DND-41 (cell line): ENCODE measurements around the gene ZNF205.

Source experiments
- ATAC-seq: fragments of 200-7000 bp; cut with Tn5 transposase; 3 replicates; pipeline ENCODE4 v1.9.1; 2021; ENCODE audit warnings: low read depth; ENCODE audit not compliant: insufficient read depth
- DNase-seq: peaks from one replicate; pipeline ENCODE4 v3.0.0-alpha.2; 2020
- H2AFZ ChIP-seq: 2 replicates; pipeline ENCODE4 v1.6.0; 2012; ENCODE audit warnings: low read depth, low read length
- H3K27ac ChIP-seq: 2 replicates; pipeline ENCODE4 v1.5.1; 2012; ENCODE audit warnings: low read length, inconsistent platforms
- H3K27me3 ChIP-seq: fragments of 200-600 bp; sonication (generic); 2 replicates; pipeline ENCODE4 v1.6.0; 2012; ENCODE audit warnings: low read length, mild to moderate bottlenecking, inconsistent platforms; ENCODE audit not compliant: insufficient read depth, poor library complexity
- H3K36me3 ChIP-seq: 2 replicates; pipeline ENCODE4 v1.5.1; 2012; ENCODE audit warnings: low read length, inconsistent platforms; ENCODE audit not compliant: insufficient read depth
- H3K4me1 ChIP-seq: 2 replicates; pipeline ENCODE4 v1.5.1; 2012; ENCODE audit warnings: mild to moderate bottlenecking, low read length; ENCODE audit not compliant: insufficient read depth
- H3K4me2 ChIP-seq: 2 replicates; pipeline ENCODE4 v1.6.0; 2012; ENCODE audit warnings: mild to moderate bottlenecking, moderate library complexity, low read length, inconsistent platforms; ENCODE audit not compliant: insufficient read depth
- H3K4me3 ChIP-seq, 2 experiments: fragments of 200-600 bp in 1 of 2; shearing (Covaris generic) in 1 of 2; 2 replicates each; pipeline ENCODE4 v1.5.1; 2012 to 2016; ENCODE audit warnings: inconsistent platforms in 2 of 2, low read length in 2 of 2, mild to moderate bottlenecking in 2 of 2, low read depth in 1 of 2, moderate library complexity in 1 of 2
- H3K79me2 ChIP-seq: 2 replicates; pipeline ENCODE4 v1.6.0; 2012; ENCODE audit warnings: low read length, inconsistent platforms; ENCODE audit not compliant: insufficient read depth
- H3K9ac ChIP-seq: 2 replicates; pipeline ENCODE4 v1.6.0; 2012; ENCODE audit warnings: low read depth, mild to moderate bottlenecking, inconsistent platforms, low read length, moderate library complexity
- H3K9me3 ChIP-seq: 2 replicates; pipeline ENCODE4 v1.5.1; 2012; ENCODE audit warnings: low read length, moderate library complexity, mild to moderate bottlenecking, inconsistent platforms; ENCODE audit not compliant: insufficient read depth, severe bottlenecking
- H4K20me1 ChIP-seq: 2 replicates; pipeline ENCODE4 v1.6.0; 2012; ENCODE audit warnings: low read length; ENCODE audit not compliant: insufficient read depth
- EZH2 ChIP-seq: IDR thresholded peaks from 3 replicates; pipeline ENCODE4 v1.6.1; 2012; ENCODE audit warnings: borderline replicate concordance, low read depth, mild to moderate bottlenecking, moderate library complexity, low read length, inconsistent platforms; ENCODE audit not compliant: severe bottlenecking
- TF ChIP-seq, protein P1 (sequence below): IDR thresholded peaks from 2 replicates; pipeline ENCODE4 v1.5.1; 2012; ENCODE audit warnings: borderline replicate concordance, low read length, moderate library complexity, mild to moderate bottlenecking; ENCODE audit not compliant: poor library complexity, severe bottlenecking; ENCODE audit errors: extremely low read depth

Gene ZNF205

DNA sequence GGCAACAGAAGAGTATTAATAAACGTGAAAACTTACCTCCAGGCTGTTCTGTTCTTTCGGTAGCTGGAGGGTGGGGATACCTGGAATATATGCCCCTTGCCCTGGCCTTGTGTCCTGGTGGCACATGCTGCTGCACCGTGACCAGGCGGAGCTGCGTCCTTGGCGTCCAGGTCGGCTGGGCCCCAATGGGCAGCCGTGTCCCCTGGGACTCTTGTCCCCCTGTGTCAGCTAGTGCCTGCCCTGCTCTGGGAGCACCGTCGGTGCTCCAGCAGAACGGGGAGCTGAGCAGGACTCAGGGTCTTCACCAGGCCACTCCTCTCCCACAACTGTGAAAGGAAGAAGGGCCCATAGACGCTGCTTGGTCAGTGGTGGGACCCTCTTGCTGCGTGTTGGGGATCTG is 30.4 kb downstream of the ZNF205 start:
- Histone ChIP-seq H3K36me3 (peaks cover 45% of the 10 kb centered on the region), H4K20me1 (0 out of 2 replicates have a peak, but pooled peaks cover 2% of the 10 kb centered on the region), H3K9me3 (no peaks in the 10 kb centered on the region), H3K4me3 (no peak overlapping the region), H3K27ac (no peak overlapping the region), H3K4me2 (no peak overlapping the region), H3K79me2 (peaks cover 4% of the 10 kb centered on the region; the same call in 1 of the 2 replicates), H3K4me1 (no peaks in the 10 kb centered on the region), H2AFZ (no peak overlapping the region), H3K27me3 (no peaks in the 10 kb centered on the region), H3K9ac (no peak overlapping the region)
- no peak for ATAC-seq
- TF ChIP-seq, protein P1, sequence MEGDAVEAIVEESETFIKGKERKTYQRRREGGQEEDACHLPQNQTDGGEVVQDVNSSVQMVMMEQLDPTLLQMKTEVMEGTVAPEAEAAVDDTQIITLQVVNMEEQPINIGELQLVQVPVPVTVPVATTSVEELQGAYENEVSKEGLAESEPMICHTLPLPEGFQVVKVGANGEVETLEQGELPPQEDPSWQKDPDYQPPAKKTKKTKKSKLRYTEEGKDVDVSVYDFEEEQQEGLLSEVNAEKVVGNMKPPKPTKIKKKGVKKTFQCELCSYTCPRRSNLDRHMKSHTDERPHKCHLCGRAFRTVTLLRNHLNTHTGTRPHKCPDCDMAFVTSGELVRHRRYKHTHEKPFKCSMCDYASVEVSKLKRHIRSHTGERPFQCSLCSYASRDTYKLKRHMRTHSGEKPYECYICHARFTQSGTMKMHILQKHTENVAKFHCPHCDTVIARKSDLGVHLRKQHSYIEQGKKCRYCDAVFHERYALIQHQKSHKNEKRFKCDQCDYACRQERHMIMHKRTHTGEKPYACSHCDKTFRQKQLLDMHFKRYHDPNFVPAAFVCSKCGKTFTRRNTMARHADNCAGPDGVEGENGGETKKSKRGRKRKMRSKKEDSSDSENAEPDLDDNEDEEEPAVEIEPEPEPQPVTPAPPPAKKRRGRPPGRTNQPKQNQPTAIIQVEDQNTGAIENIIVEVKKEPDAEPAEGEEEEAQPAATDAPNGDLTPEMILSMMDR: no peak
- TF ChIP-seq EZH2: no peak
- DNase-seq: no peak

DNA sequence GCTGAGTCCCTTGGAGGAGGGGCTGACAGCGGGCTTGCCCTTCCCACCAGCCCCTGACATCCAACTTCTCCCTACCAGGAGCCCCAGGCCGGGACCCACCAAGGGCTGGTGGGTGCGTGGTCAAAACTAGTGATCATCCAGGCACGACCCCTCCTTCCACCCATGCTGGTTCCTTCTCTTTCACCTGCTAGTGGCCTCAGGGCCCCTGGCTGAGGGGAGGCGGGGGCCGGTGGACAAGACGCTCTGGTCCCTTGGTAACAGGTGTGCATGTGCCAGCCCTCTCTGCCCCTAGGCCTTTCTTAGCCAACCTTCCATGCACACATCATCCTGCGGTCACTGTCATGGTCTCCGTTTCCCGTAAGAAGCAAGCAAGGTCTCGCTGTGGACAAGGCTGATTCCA is 30.8 kb downstream of the ZNF205 start:
- Histone ChIP-seq H3K27ac (no peak overlapping the region), H3K9ac (no peak overlapping the region)

DNA sequence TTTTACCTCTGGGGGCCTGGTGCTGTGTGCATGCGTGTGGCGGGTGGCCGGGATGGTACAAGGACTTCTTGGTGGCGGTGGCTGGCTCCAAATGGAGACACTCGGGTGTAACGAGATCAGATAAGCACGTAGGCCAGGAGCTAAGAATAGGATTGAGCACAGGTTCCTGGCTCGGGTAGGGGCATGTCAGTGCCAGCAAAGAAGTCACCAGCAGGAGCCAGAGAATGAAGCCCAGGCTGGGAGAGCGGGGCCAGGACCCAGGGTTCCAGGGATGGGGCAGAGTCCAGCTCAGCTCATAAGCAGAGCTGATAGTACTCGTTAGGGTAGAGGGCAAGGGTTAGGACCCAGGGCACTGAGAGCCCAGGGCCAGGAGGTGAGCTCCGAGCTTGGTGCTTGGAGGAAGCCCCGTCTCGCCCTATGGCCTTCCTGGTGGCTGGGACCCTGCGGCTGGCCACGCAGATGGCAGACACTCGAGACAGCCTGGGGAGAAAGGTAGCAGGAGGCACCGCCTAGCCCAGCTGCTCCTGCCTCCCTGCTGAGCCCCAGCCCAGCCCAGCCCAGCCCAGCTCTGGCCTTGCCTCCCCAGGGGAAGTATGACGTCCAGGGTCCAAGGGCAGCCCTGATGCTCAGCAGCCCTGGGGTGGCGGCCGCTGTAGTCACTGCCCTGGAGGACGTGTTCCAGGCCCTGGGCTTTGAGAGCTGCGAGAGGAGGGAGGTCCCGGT is 31.4 kb downstream of the ZNF205 start:
- H3K9me3 ChIP-seq: no peaks in the 10 kb centered on the region
- no peak overlapping the region for H3K27ac ChIP-seq
- H3K4me1 ChIP-seq: no peaks in the 10 kb centered on the region
- no peak for ATAC-seq
- H3K4me2 ChIP-seq: no peak overlapping the region
- no peak overlapping the region for H3K4me3 ChIP-seq
- no peak overlapping the region for H3K9ac ChIP-seq
- no peaks in the 10 kb centered on the region for H3K27me3 ChIP-seq
- 0 out of 2 replicates have a peak, but pooled peaks cover 2% of the 10 kb centered on the region for H4K20me1 ChIP-seq
- DNase-seq: no peak
- H3K36me3 ChIP-seq: peaks cover 35% of the 10 kb centered on the region
- no peak for TF ChIP-seq EZH2
- H2AFZ ChIP-seq: no peak overlapping the region
- H3K79me2 ChIP-seq: no peaks in the 10 kb centered on the region

More for the DNA sequence above, 30.8 kb downstream of the ZNF205 start:
- H4K20me1 ChIP-seq: 0 out of 2 replicates have a peak, but pooled peaks cover 2% of the 10 kb centered on the region
- no peaks in the 10 kb centered on the region for H3K4me1 ChIP-seq
- no peak overlapping the region for H3K4me3 ChIP-seq
- ATAC-seq (no peak), DNase-seq (no peak)
- TF ChIP-seq EZH2: no peak
- TF ChIP-seq, protein P1: no peak
- peaks cover 41% of the 10 kb centered on the region for H3K36me3 ChIP-seq
- no peak overlapping the region for H3K4me2 ChIP-seq
- H2AFZ ChIP-seq: no peak overlapping the region
- no peaks in the 10 kb centered on the region for H3K79me2 ChIP-seq
- no peaks in the 10 kb centered on the region for H3K9me3 ChIP-seq
- no peaks in the 10 kb centered on the region for H3K27me3 ChIP-seq

DNA sequence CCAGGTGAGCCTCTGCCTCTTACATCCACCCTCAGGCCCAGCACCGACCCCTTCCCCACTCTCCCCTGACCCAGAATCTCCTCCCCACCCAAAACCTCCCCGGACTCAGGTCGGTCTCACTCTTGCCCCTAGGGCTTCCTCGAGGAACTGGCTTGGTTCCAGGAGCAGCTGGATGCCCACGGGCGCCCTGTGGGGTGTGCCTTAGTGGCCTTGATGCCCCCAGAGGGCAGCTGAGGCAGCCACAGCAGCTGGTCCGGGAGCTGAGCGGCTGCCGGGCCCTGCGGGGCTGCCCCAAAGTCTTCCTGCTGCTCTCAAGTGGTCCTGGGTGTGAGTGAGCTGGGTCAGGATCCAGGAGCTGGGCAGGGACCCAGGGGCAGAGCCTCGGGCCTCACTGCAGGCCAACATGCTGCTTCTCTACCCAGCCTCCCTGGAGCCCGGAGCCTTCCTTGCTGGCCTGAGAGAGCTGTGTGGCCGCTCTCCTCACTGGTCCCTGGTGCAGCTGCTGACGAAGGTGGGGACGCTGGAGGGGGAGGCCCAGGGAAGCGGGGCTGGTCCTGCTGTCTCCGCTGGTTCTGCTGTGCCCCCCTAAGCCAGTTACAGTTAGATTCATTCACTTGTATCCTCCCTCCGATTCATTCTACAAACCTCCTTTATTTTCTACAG is 32.1 kb downstream of the ZNF205 start:
- no peaks in the 10 kb centered on the region for H3K9me3 ChIP-seq
- ATAC-seq: no peak
- H4K20me1 ChIP-seq: 0 out of 2 replicates have a peak, but pooled peaks cover 2% of the 10 kb centered on the region
- H3K4me3 ChIP-seq: no peak overlapping the region
- no peaks in the 10 kb centered on the region for H3K27me3 ChIP-seq
- no peak overlapping the region for H3K4me2 ChIP-seq
- H3K27ac ChIP-seq: no peak overlapping the region
- H3K36me3 ChIP-seq: peaks cover 28% of the 10 kb centered on the region
- TF ChIP-seq, protein P1: no peak
- TF ChIP-seq EZH2: no peak
- peaks cover 2% of the 10 kb centered on the region for H3K4me1 ChIP-seq
- no peaks in the 10 kb centered on the region for H3K79me2 ChIP-seq
- H3K9ac ChIP-seq: no peak overlapping the region
- DNase-seq: no peak
- no peak overlapping the region for H2AFZ ChIP-seq
